Fibroblast of mammary gland (primary cell): Measurements from ENCODE around the gene CHRNA4.
"Not testable (repeated sequence)": the region's sequence is repeated elsewhere in the genome, so short reads cannot be mapped to it uniquely, and the experiment has no call there.

ENCODE experiments used
- DNase-seq: peaks from one replicate; pipeline ENCODE4 v3.0.0-alpha.2; 2010; ENCODE audit warnings: low read depth
- H3K4me3 ChIP-seq: 2 replicates; pipeline ENCODE4 v1.5.1; 2011; ENCODE audit warnings: low read depth, mild to moderate bottlenecking, low read length, moderate library complexity; ENCODE audit not compliant: control insufficient read depth
- TF ChIP-seq, protein P1 (sequence below): conservative IDR thresholded peaks from 2 replicates; pipeline ENCODE4 v1.5.1; 2011; ENCODE audit warnings: low read depth, low read length, inconsistent platforms; ENCODE audit not compliant: control insufficient read depth, insufficient read depth

Gene CHRNA4

GRCh38 chr20:63383556-63383955, 22.4 kb upstream of the CHRNA4 start:
- no peak for DNase-seq
- TF ChIP-seq, protein P1, sequence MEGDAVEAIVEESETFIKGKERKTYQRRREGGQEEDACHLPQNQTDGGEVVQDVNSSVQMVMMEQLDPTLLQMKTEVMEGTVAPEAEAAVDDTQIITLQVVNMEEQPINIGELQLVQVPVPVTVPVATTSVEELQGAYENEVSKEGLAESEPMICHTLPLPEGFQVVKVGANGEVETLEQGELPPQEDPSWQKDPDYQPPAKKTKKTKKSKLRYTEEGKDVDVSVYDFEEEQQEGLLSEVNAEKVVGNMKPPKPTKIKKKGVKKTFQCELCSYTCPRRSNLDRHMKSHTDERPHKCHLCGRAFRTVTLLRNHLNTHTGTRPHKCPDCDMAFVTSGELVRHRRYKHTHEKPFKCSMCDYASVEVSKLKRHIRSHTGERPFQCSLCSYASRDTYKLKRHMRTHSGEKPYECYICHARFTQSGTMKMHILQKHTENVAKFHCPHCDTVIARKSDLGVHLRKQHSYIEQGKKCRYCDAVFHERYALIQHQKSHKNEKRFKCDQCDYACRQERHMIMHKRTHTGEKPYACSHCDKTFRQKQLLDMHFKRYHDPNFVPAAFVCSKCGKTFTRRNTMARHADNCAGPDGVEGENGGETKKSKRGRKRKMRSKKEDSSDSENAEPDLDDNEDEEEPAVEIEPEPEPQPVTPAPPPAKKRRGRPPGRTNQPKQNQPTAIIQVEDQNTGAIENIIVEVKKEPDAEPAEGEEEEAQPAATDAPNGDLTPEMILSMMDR: no peak
- H3K4me3 ChIP-seq: no peak overlapping the region

DNA sequence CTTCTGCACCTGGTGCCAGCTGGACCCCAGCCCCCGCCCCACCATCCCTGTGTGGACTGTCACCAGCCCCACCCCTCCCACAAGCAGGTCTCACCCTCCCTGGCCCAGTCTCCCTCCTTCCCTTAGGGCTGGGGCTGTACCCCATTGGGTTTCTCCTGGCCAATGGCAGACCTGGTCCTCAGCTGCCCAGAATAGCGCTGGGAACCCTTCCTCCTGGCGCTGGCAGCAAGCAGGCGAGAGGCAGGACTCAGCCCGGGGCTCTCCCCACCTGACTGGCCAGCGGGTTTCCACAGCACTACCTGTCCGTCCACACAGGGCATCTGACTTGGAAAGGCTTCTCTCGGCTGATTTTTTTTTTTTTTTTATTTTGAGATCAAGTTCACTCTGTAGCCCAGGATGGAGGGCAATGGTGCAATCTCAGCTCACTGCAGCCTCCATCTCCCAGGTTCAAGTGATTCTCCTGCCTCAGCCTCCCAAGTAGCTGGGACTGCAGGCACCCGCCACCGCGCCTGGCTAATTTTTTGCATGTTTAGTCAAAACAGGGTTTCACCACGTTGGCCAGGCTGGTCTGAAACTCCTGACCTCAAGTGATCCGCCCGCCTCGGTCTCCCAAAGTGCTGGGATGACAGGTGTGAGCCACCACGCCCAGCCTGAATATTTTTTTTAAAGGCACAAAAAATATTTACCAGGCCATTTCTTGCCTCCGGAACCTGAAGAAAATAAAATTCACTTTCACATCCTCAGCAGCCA, 21.6 kb upstream of the CHRNA4 start:
- DNase-seq: no peak

DNA sequence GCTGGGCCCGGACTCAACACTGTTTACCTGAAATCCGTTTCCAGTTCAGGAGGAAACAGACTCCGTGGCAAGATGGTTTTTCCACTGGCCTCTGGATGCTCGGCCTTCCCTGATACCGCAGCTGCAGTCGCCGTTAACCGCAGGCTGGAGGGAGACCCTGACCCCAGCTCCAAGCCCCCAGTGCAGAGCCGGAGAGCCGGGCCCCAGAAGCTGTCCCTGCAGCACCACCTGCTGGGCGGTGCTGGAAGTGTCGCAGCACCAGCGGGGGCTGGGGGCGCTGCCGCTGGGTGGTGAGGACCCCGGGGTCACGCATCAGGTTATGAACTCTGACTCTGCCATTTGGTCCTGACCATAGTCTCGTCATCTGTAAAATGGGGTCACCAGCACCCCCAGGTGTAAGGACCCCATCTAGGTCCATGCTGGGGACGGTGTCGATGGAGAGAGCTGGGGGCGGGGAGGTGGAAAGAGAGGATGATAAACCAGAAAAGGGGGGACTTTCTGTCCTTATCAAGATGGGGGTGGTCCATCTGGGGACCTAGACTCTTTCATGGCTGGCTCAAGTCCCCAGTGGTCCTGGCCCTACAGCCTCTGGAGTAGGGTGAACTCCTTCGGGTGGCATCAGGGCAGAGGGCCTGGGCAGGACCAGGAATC, 20.8 kb upstream of the CHRNA4 start:
- TF ChIP-seq, protein P1: peak; percentile 76
- DNase-seq: no peak
- H3K4me3 ChIP-seq: no peak overlapping the region

More for the DNA sequence above, 21.6 kb upstream of the CHRNA4 start:
- TF ChIP-seq, protein P1: no peak
- H3K4me3 ChIP-seq: no peak overlapping the region

- H3K4me3 ChIP-seq: no peak overlapping the region
- TF ChIP-seq, protein P1: no peak
- no peak for DNase-seq
These were observed 19.3 kb upstream of the CHRNA4 start for GRCh38 chr20:63380346-63380870.

GRCh38 chr20:63379872-63380271, 18.7 kb upstream of the CHRNA4 start:
- H3K4me3 ChIP-seq: not testable (repeated sequence)
- peak; percentile 7 for DNase-seq

DNA sequence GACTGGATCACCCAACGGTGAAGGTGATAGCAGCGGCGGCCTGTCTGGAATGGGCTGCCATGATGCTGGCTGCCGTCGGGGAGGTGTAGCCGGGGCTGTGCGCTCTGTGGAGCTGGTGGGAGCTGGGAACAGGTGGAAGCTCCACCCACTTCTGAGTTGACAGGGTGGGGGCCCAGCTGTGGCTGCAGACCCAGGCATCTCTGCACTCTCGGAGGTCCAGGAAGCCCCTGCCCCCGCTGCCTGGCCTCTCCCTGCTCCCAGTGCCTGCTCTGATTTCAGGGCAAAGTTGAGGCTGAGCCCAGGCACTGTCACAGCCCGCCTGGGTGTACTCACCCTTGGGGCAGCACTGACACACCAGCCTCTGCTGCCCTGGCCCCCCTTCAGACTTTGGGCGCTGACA, 18.1 kb upstream of the CHRNA4 start:
- TF ChIP-seq, protein P1: no peak
- DNase-seq: no peak
- no peak overlapping the region for H3K4me3 ChIP-seq

DNA sequence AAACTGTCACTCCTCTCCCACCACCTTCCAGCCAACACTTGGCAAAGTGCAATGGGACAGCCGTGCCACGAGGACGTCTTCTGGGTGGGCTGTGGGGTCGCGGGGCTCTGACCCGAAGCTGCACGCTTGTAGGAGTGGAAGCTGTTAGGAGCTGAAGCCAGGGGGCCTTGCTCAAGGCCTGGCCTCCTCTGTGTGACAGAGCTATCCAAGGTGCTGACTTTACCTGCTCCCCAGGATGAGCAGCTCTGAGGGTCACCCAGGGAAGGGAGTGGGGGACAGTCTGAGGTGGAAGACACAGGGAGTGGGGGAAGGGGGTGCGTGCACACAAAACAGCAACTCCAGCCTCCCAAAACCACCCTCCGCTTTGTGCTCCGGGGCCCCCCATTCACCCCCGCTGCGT, 17.5 kb upstream of the CHRNA4 start:
- no peak for DNase-seq
- no peak overlapping the region for H3K4me3 ChIP-seq
- TF ChIP-seq, protein P1: no peak
